HG02938 (cell line): ENCODE results near the gene PROCA1.
"Not testable (repeated sequence)": the region's sequence is repeated elsewhere in the genome, so short reads cannot be mapped to it uniquely, and the experiment has no call there.

Experiments used
- ATAC-seq: cut with Tn5 transposase; IDR thresholded peaks from one replicate; pipeline ENCODE4 v1.9.1; 2021; ENCODE audit warnings: mild to moderate bottlenecking, moderate library complexity; ENCODE audit not compliant: unreplicated experiment

The PROCA1 gene

GRCh38 chr17:28744104-28744971 lies 32.6 kb upstream of the PROCA1 start:
- peak; percentile 18 for ATAC-seq

GRCh38 chr17:28743243-28744103 lies 31.8 kb upstream of the PROCA1 start, which contains the start of gene TRAF4:
Gene TRAF4, plus strand, starts transcription at chr17:28744011. Its CDS starts 102 bp downstream, at chr17:28744113.
- peak; percentile 50 for ATAC-seq

- no peak for ATAC-seq
These were observed 30.0 kb upstream of the PROCA1 start for GRCh38 chr17:28741358-28742349.

- no peak for ATAC-seq
These were observed 29.0 kb upstream of the PROCA1 start for GRCh38 chr17:28740406-28741357.

- ATAC-seq: no peak
These were observed 27.1 kb upstream of the PROCA1 start for GRCh38 chr17:28738680-28739384.

GRCh38 chr17:28737770-28738679 lies 26.3 kb upstream of the PROCA1 start:
- peak; percentile 71 for ATAC-seq

GRCh38 chr17:28737316-28737715 lies 25.6 kb upstream of the PROCA1 start:
- ATAC-seq: no peak

GRCh38 chr17:28735913-28736769 lies 24.5 kb upstream of the PROCA1 start:
- not testable (repeated sequence) for ATAC-seq

- ATAC-seq: no peak
These were observed 23.6 kb upstream of the PROCA1 start for GRCh38 chr17:28735242-28735722.

- ATAC-seq: no peak
These were observed 23.1 kb upstream of the PROCA1 start for GRCh38 chr17:28734712-28735241.

- ATAC-seq: no peak
These were observed 21.7 kb upstream of the PROCA1 start for GRCh38 chr17:28733346-28733745.

GRCh38 chr17:28729950-28730330 lies 18.3 kb upstream of the PROCA1 start:
- ATAC-seq: no peak

- ATAC-seq: peak; percentile 28
These were observed 16.9 kb upstream of the PROCA1 start, which contains the start of gene NEK8 for GRCh38 chr17:28728364-28729200. Gene NEK8, plus strand, starts transcription at chr17:28728788. Its CDS starts 26 bp downstream, at chr17:28728814.

- ATAC-seq: peak; percentile 40
These were observed 15.2 kb upstream of the PROCA1 start for GRCh38 chr17:28726627-28727491.
